Dendritic cell treated with granulocyte-macrophage colony-stimulating factor and Interleukin-4, amounts not matched to agents 40 ng/mL and 50 ng/mL, for 4 days (primary cell): Measurements from ENCODE around the gene FASTKD2.
"Not testable (repeated sequence)": the region's sequence is repeated elsewhere in the genome, so short reads cannot be mapped to it uniquely, and the experiment has no call there.

ENCODE experiments used
- H3K27ac Mint-ChIP-seq: one replicate; pipeline ENCODE4 v1.8.0; 2022; ENCODE audit warnings: mild to moderate bottlenecking, mixed read lengths
- H3K27me3 Mint-ChIP-seq: one replicate; pipeline ENCODE4 v1.8.0; 2022; ENCODE audit warnings: mild to moderate bottlenecking, mixed read lengths
- H3K36me3 Mint-ChIP-seq: one replicate; pipeline ENCODE4 v1.8.0; 2022; ENCODE audit warnings: low read depth, mixed read lengths
- H3K4me1 Mint-ChIP-seq: one replicate; pipeline ENCODE4 v1.8.0; 2022; ENCODE audit warnings: low read depth, mixed read lengths
- H3K4me3 Mint-ChIP-seq: one replicate; pipeline ENCODE4 v1.8.0; 2022; ENCODE audit warnings: mild to moderate bottlenecking, moderate library complexity, mixed read lengths
- H3K9me3 Mint-ChIP-seq: one replicate; pipeline ENCODE4 v1.8.0; 2022; ENCODE audit warnings: mixed read lengths
- intact Hi-C: fragments of 100-400 bp; cut with micrococcal nuclease; formaldehyde crosslinking; loops from one replicate; pipeline ENCODE4 v1.15.0; 2022

Gene FASTKD2

GRCh38 chr2:206801418-206802189 lies 36.2 kb downstream of the FASTKD2 start:
- Mint-ChIP-seq H3K4me3 (no peak overlapping the region), H3K9me3 (no peaks in the 10 kb centered on the region), H3K36me3 (no peaks in the 10 kb centered on the region), H3K4me1 (peaks cover 29% of the 10 kb centered on the region), H3K27me3 (no peaks in the 10 kb centered on the region), H3K27ac (no peak overlapping the region)
- intact Hi-C loops = loop anchor here (10.0 kb wide), 1 partner anchor 183 kb away; no protein-coding TSS in a partner anchor

GRCh38 chr2:206802654-206803514 lies 37.5 kb downstream of the FASTKD2 start:
- Mint-ChIP-seq H3K4me1 (peaks cover 23% of the 10 kb centered on the region), H3K36me3 (no peaks in the 10 kb centered on the region)
- intact Hi-C loops = loop anchor here (10.0 kb wide), 1 partner anchor 182 kb away; no protein-coding TSS in a partner anchor

GRCh38 chr2:206804326-206804725 lies 38.9 kb downstream of the FASTKD2 start:
- Mint-ChIP-seq H3K9me3 (no peaks in the 10 kb centered on the region), H3K36me3 (no peaks in the 10 kb centered on the region), H3K4me3 (no peak overlapping the region), H3K4me1 (peaks cover 24% of the 10 kb centered on the region), H3K27ac (no peak overlapping the region), H3K27me3 (no peaks in the 10 kb centered on the region)
- intact Hi-C loops = loop anchor here (10.0 kb wide), 1 partner anchor 180 kb away; no protein-coding TSS in a partner anchor

More at GRCh38 chr2:206802654-206803514, 37.5 kb downstream of the FASTKD2 start:
- no peaks in the 10 kb centered on the region for H3K9me3 Mint-ChIP-seq
- H3K27ac Mint-ChIP-seq = no peak overlapping the region
- no peaks in the 10 kb centered on the region for H3K27me3 Mint-ChIP-seq
- H3K4me3 Mint-ChIP-seq = no peak overlapping the region

- no peaks in the 10 kb centered on the region for H3K9me3 Mint-ChIP-seq
Measured at GRCh38 chr2:206805887-206806607, 40.6 kb downstream of the FASTKD2 start.

GRCh38 chr2:206807624-206808023 lies 42.2 kb downstream of the FASTKD2 start:
- not testable (repeated sequence) for H3K27ac Mint-ChIP-seq, H3K36me3 Mint-ChIP-seq, H3K4me3 Mint-ChIP-seq, H3K9me3 Mint-ChIP-seq, H3K27me3 Mint-ChIP-seq
- H3K4me1 Mint-ChIP-seq = peaks cover 13% of the 10 kb centered on the region
- intact Hi-C loops = loop anchor here (10.0 kb wide), 1 partner anchor 177 kb away; no protein-coding TSS in a partner anchor

More at GRCh38 chr2:206805887-206806607, 40.6 kb downstream of the FASTKD2 start:
- Mint-ChIP-seq H3K27ac (no peak overlapping the region), H3K4me1 (peaks cover 13% of the 10 kb centered on the region), H3K36me3 (no peaks in the 10 kb centered on the region), H3K27me3 (no peaks in the 10 kb centered on the region), H3K4me3 (no peak overlapping the region)
- intact Hi-C loops = loop anchor here (10.0 kb wide), 1 partner anchor 179 kb away; no protein-coding TSS in a partner anchor

- not testable (repeated sequence) for H3K27ac Mint-ChIP-seq, H3K4me3 Mint-ChIP-seq
Measured at GRCh38 chr2:206812471-206812870, 47.1 kb downstream of the FASTKD2 start.

GRCh38 chr2:206814498-206814897 lies 49.1 kb downstream of the FASTKD2 start:
- Mint-ChIP-seq H3K9me3 (no peaks in the 10 kb centered on the region), H3K36me3 (no peaks in the 10 kb centered on the region), H3K4me1 (peaks cover under 1% of the 10 kb centered on the region), H3K4me3 (no peak overlapping the region), H3K27me3 (no peaks in the 10 kb centered on the region), H3K27ac (no peak overlapping the region)
- intact Hi-C loops = no loop called here

More at GRCh38 chr2:206812471-206812870, 47.1 kb downstream of the FASTKD2 start:
- H3K27me3 Mint-ChIP-seq, H3K36me3 Mint-ChIP-seq, intact Hi-C loops, H3K9me3 Mint-ChIP-seq: not testable (repeated sequence)
- H3K4me1 Mint-ChIP-seq = peaks cover 13% of the 10 kb centered on the region

DNA sequence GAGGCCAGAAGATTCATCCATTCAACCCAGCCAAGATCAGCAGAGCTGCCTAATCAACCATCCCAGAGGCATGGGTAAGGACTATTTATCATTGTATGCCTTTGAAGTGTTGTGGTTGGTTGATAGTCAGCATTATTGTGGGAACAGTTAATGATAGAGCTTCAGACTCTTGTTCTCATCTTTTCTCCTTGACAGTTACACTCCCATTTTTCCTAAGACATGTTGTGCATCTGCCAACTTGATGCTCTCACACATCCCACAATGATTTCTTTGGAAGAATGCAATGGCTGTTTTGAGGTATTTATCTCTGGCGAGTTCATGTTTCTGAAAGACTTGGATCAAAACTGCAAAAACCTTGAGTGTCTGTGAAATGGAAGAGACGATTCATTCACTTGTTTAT lies 55.4 kb downstream of the FASTKD2 start:
- H3K4me3 Mint-ChIP-seq = no peak overlapping the region
- no peak overlapping the region for H3K27ac Mint-ChIP-seq
- H3K36me3 Mint-ChIP-seq = no peaks in the 10 kb centered on the region
- no peaks in the 10 kb centered on the region for H3K4me1 Mint-ChIP-seq
- H3K27me3 Mint-ChIP-seq = no peaks in the 10 kb centered on the region
- intact Hi-C loops = no loop called here
- no peaks in the 10 kb centered on the region for H3K9me3 Mint-ChIP-seq

- no peaks in the 10 kb centered on the region for H3K27me3 Mint-ChIP-seq
- H3K4me3 Mint-ChIP-seq = no peak overlapping the region
- H3K9me3 Mint-ChIP-seq = no peaks in the 10 kb centered on the region
- no peaks in the 10 kb centered on the region for H3K36me3 Mint-ChIP-seq
- H3K27ac Mint-ChIP-seq = no peak overlapping the region
- intact Hi-C loops = no loop called here
- H3K4me1 Mint-ChIP-seq = no peaks in the 10 kb centered on the region
Measured at GRCh38 chr2:206823178-206823577, 57.8 kb downstream of the FASTKD2 start.

- Mint-ChIP-seq H3K4me1 (no peaks in the 10 kb centered on the region), H3K4me3 (no peak overlapping the region), H3K9me3 (no peaks in the 10 kb centered on the region), H3K36me3 (no peaks in the 10 kb centered on the region), H3K27me3 (no peaks in the 10 kb centered on the region), H3K27ac (no peak overlapping the region)
- intact Hi-C loops = no loop called here
Measured at GRCh38 chr2:206824087-206824618, 58.7 kb downstream of the FASTKD2 start.

DNA sequence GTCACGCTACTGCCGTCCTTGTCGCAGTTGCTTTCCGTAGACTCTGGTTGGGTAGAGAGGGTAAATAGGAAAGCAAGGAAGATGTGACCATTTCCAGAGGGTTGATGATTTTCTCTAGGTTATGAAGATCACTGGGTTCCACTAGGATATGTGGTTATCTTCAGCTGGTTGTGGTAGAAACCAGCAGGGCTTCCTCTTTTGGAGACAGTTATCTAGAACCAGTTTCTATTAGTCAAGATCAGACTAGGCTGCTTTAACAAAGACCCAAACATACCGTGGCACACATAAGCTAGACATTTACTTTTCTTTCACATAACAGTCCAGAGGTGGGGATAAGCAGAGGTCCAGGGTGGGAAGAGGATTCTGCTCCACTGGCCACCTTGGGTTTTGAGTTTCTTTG lies 59.6 kb downstream of the FASTKD2 start:
- Mint-ChIP-seq H3K27me3 (no peaks in the 10 kb centered on the region), H3K9me3 (no peaks in the 10 kb centered on the region), H3K4me3 (no peak overlapping the region), H3K36me3 (no peaks in the 10 kb centered on the region), H3K4me1 (no peaks in the 10 kb centered on the region), H3K27ac (no peak overlapping the region)
- intact Hi-C loops = no loop called here

- no peak overlapping the region for H3K4me3 Mint-ChIP-seq
- no peak overlapping the region for H3K27ac Mint-ChIP-seq
- no peaks in the 10 kb centered on the region for H3K36me3 Mint-ChIP-seq
Measured at GRCh38 chr2:206831442-206831995, 66.1 kb downstream of the FASTKD2 start.

DNA sequence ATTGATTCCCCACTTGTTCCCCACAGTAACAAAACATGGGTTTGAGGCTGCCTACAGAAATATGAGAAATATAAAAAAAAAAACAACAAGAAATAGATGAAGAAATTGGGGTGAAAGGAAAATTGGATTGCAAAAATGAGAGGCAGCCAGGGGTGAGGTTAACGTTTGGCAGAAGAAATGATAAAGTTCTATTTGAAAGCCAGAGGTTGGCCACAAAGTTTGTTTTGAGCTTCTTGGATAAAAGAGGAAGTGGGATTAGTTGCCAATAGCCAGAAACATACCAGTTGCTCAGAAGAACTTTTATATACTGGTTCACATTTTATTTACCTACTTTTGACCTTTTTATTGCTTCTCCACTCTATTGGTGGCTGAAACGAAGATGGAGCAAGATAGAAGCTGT lies 67.5 kb downstream of the FASTKD2 start:
- no peak overlapping the region for H3K27ac Mint-ChIP-seq
- peaks cover 19% of the 10 kb centered on the region for H3K9me3 Mint-ChIP-seq
- no peaks in the 10 kb centered on the region for H3K27me3 Mint-ChIP-seq
- intact Hi-C loops = no loop called here
- H3K4me1 Mint-ChIP-seq = no peaks in the 10 kb centered on the region
- H3K36me3 Mint-ChIP-seq = no peaks in the 10 kb centered on the region
- H3K4me3 Mint-ChIP-seq = no peak overlapping the region

More at GRCh38 chr2:206831442-206831995, 66.1 kb downstream of the FASTKD2 start:
- H3K9me3 Mint-ChIP-seq = peaks cover 19% of the 10 kb centered on the region
- H3K4me1 Mint-ChIP-seq = no peaks in the 10 kb centered on the region
- intact Hi-C loops = no loop called here
- no peaks in the 10 kb centered on the region for H3K27me3 Mint-ChIP-seq
